GM18507 (cell line): Measurements from ENCODE around the gene TIMM44.

Experiments used
- DNase-seq: peaks from one replicate; pipeline ENCODE4 v3.0.0; 2011; ENCODE audit warnings: low read depth; ENCODE audit not compliant: insufficient read length; ENCODE audit errors: extremely low spot score
- FAIRE-seq: peaks from 2 replicates; lab custom pipeline; 2011; peaks lifted over from hg19 to GRCh38; lab: Jason Lieb, UNC

Gene TIMM44

GRCh38 chr19:7917267-7918061 lies 26.0 kb downstream of the TIMM44 start:
- no peak for FAIRE-seq
- DNase-seq, result no peak

GRCh38 chr19:7916955-7917266 lies 26.6 kb downstream of the TIMM44 start:
- no peak for DNase-seq

GRCh38 chr19:7916103-7916954 lies 27.1 kb downstream of the TIMM44 start:
- no peak for DNase-seq
- FAIRE-seq, result no peak

More at GRCh38 chr19:7916955-7917266, 26.6 kb downstream of the TIMM44 start:
- FAIRE-seq, result no peak

- no peak for DNase-seq
- FAIRE-seq, result no peak
Observed at GRCh38 chr19:7915250-7916102, 28.0 kb downstream of the TIMM44 start.

GRCh38 chr19:7914598-7915045 lies 28.8 kb downstream of the TIMM44 start, which contains the start of gene TGFBR3L:
TGFBR3L (plus strand) TSS chr19:7914830.
- FAIRE-seq, result no peak

GRCh38 chr19:7914099-7914498 lies 29.4 kb downstream of the TIMM44 start:
- no peak for DNase-seq
- FAIRE-seq, result no peak

More at GRCh38 chr19:7914598-7915045, 28.8 kb downstream of the TIMM44 start, which contains the start of gene TGFBR3L:
- DNase-seq, result no peak

- DNase-seq (no peak), FAIRE-seq (no peak)
Observed at GRCh38 chr19:7913652-7914051, 29.8 kb downstream of the TIMM44 start.

GRCh38 chr19:7912697-7913564 lies 30.5 kb downstream of the TIMM44 start:
- no peak for DNase-seq
- FAIRE-seq, result no peak

GRCh38 chr19:7912144-7912696 lies 31.2 kb downstream of the TIMM44 start:
- no peak for DNase-seq
- FAIRE-seq, result no peak

GRCh38 chr19:7911508-7912143 lies 31.8 kb downstream of the TIMM44 start:
- DNase-seq, result no peak
- no peak for FAIRE-seq

GRCh38 chr19:7910321-7911161 lies 32.9 kb downstream of the TIMM44 start:
- no peak for FAIRE-seq
- no peak for DNase-seq

GRCh38 chr19:7909471-7910067 lies 33.9 kb downstream of the TIMM44 start:
- FAIRE-seq (no peak), DNase-seq (no peak)

- FAIRE-seq (no peak), DNase-seq (no peak)
Observed at GRCh38 chr19:7908742-7909461, 34.6 kb downstream of the TIMM44 start.

GRCh38 chr19:7908078-7908699 lies 35.3 kb downstream of the TIMM44 start:
- FAIRE-seq, result no peak

GRCh38 chr19:7907544-7907943 lies 35.9 kb downstream of the TIMM44 start:
- DNase-seq (no peak), FAIRE-seq (no peak)

More at GRCh38 chr19:7908078-7908699, 35.3 kb downstream of the TIMM44 start:
- DNase-seq, result no peak

- FAIRE-seq, result no peak
- no peak for DNase-seq
Observed at GRCh38 chr19:7907122-7907521, 36.3 kb downstream of the TIMM44 start.
